DOHH2 (cell line): ENCODE data around the gene TBX20.
"Not testable (repeated sequence)": the region's sequence is repeated elsewhere in the genome, so short reads cannot be mapped to it uniquely, and the experiment has no call there.

Experiments
- H3F3A ChIP-seq: fragments of 200-600 bp; sonication (generic), shearing (Covaris generic); 2 replicates; pipeline ENCODE4 v1.6.0; 2016; ENCODE audit warnings: antibody characterized with exemption, mild to moderate bottlenecking; ENCODE audit not compliant: control insufficient read depth, insufficient read depth
- H3K27ac ChIP-seq: fragments of 200-600 bp; sonication (generic); 2 replicates; pipeline ENCODE4 v1.5.1; 2014; ENCODE audit warnings: low read depth, mild to moderate bottlenecking, low read length, moderate library complexity
- H3K27me3 ChIP-seq: fragments of 200-600 bp; sonication (generic); 2 replicates; pipeline ENCODE4 v1.6.1; 2014; ENCODE audit warnings: mild to moderate bottlenecking, low read length, mixed read lengths; ENCODE audit not compliant: control insufficient read depth
- H3K36me3 ChIP-seq: fragments of 200-600 bp; sonication (generic); 2 replicates; pipeline ENCODE4 v1.6.1; 2014; ENCODE audit warnings: mild to moderate bottlenecking, low read length, moderate library complexity, mixed read lengths; ENCODE audit not compliant: control insufficient read depth
- H3K4me1 ChIP-seq: fragments of 200-600 bp; sonication (generic); 2 replicates; pipeline ENCODE4 v1.6.1; 2014; ENCODE audit warnings: mild to moderate bottlenecking, low read length, mixed read lengths; ENCODE audit not compliant: control insufficient read depth
- H3K4me2 ChIP-seq: fragments of 200-600 bp; sonication (generic); 2 replicates; pipeline ENCODE4 v1.6.0; 2014; ENCODE audit warnings: mild to moderate bottlenecking, low read length, moderate library complexity
- H3K4me3 ChIP-seq: fragments of 200-600 bp; sonication (generic); 2 replicates; pipeline ENCODE4 v1.5.1; 2014; ENCODE audit warnings: mild to moderate bottlenecking, low read length, mixed read lengths
- H3K79me2 ChIP-seq: fragments of 200-600 bp; sonication (generic); 2 replicates; pipeline ENCODE4 v1.6.1; 2014; ENCODE audit warnings: mild to moderate bottlenecking, low read length, mixed read lengths; ENCODE audit not compliant: control insufficient read depth
- H3K9me2 ChIP-seq: fragments of 200-600 bp; sonication (generic); replicated peaks from 2 replicates; pipeline ENCODE4 v1.6.1; 2014; ENCODE audit warnings: mild to moderate bottlenecking, low read length, mixed read lengths; ENCODE audit not compliant: control insufficient read depth
- H3K9me3 ChIP-seq: fragments of 200-600 bp; sonication (generic); 2 replicates; pipeline ENCODE4 v1.6.1; 2014; ENCODE audit warnings: antibody characterized with exemption, low read length, mixed read lengths; ENCODE audit not compliant: control insufficient read depth, insufficient read depth
- H4K20me1 ChIP-seq: fragments of 200-600 bp; sonication (generic); 2 replicates; pipeline ENCODE4 v1.6.0; 2014; ENCODE audit warnings: low read depth, mild to moderate bottlenecking, antibody characterized with exemption, low read length, moderate library complexity; ENCODE audit not compliant: control insufficient read depth, insufficient read depth

TBX20 gene

DNA sequence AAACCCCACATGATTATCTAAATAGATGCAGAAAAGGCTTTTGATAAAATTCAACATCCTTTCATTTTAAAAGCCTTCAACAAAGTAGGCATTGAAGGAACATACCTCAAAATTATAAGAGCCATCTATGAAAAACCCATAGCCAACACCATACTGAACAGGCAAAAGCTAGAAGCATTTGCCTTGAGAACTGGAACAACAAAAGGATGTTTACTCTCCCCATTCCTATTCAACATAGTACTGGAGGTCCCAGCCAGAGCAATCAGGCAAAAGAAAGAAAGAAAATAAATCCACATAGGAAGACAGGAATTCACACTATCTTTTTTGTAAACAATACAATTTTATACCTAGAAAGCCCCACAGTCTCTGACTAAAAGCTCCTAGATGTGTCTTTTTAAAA is 86.2 kb downstream of the TBX20 start:
- H3K4me3 ChIP-seq, H3K4me2 ChIP-seq, H3K79me2 ChIP-seq, H3K27ac ChIP-seq, H3K36me3 ChIP-seq, H3K9me2 ChIP-seq, H3K4me1 ChIP-seq, H3K27me3 ChIP-seq, H3F3A ChIP-seq, H4K20me1 ChIP-seq, H3K9me3 ChIP-seq: not testable (repeated sequence)

DNA sequence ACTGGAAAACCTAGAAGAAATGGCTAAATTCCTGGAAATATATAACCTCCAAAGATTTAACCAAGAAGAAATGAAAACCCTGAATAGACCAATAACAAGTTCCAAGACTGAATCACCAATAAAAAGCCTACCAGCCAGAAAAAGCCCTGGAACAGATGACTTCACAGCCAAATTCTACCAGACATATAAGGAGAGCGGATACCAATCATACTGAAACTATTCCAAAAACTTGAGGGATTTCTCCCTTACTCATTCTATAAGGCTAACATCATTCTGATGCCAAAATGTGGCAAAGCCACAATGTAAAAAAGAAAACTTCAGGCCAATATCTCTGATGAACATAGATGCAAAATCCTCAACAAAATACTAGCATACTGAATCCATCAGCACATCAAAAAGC is 86.7 kb downstream of the TBX20 start:
- not testable (repeated sequence) for H3K4me2 ChIP-seq, H3K27ac ChIP-seq, H3K79me2 ChIP-seq, H3F3A ChIP-seq, H4K20me1 ChIP-seq, H3K9me3 ChIP-seq, H3K27me3 ChIP-seq, H3K4me3 ChIP-seq, H3K36me3 ChIP-seq, H3K9me2 ChIP-seq, H3K4me1 ChIP-seq

DNA sequence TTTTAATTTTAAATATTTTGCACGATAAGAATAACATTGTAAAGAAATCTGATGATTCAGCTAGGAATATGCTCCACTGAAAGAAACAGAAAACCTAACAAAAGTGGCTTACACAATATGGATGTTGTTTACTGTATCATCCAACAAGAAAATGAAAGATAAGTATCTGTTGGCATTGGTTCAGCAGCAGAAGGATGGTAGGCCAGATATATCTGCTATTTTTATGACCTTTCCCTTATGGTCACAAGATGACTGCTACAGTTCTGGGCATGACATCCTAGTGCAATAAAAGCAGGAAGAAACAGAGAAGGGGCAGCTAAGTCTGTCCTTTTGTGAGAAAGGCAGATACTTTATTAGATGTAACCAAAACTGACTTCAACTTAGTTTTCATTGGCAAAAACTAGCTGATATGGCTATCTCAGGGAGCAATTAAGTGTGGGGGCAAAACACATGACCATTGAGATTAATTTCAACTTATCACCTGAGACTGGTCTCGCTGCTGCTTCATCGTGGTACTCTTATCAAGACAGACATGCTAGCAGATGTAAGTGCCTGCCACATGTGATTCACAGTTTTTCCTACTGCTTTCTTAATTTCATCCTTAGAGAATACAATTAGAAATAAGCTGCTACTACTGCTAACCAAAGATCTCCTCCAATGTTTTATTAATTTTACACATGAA is 92.7 kb downstream of the TBX20 start:
- not testable (repeated sequence) for H4K20me1 ChIP-seq, H3K27me3 ChIP-seq, H3K9me2 ChIP-seq, H3K4me2 ChIP-seq, H3K4me1 ChIP-seq, H3K9me3 ChIP-seq, H3K79me2 ChIP-seq, H3F3A ChIP-seq, H3K4me3 ChIP-seq, H3K36me3 ChIP-seq, H3K27ac ChIP-seq
